HG02840 (cell line): ENCODE results near the gene ALDH3B1.
"Not testable (repeated sequence)": the region's sequence is repeated elsewhere in the genome, so short reads cannot be mapped to it uniquely, and the experiment has no call there.

Experiments used
- ATAC-seq: cut with Tn5 transposase; IDR thresholded peaks from one replicate; pipeline ENCODE4 v1.9.1; 2021; ENCODE audit warnings: mild to moderate bottlenecking, moderate library complexity, moderate number of reproducible peaks; ENCODE audit not compliant: unreplicated experiment, low FRiP score

Gene ALDH3B1, protein sequence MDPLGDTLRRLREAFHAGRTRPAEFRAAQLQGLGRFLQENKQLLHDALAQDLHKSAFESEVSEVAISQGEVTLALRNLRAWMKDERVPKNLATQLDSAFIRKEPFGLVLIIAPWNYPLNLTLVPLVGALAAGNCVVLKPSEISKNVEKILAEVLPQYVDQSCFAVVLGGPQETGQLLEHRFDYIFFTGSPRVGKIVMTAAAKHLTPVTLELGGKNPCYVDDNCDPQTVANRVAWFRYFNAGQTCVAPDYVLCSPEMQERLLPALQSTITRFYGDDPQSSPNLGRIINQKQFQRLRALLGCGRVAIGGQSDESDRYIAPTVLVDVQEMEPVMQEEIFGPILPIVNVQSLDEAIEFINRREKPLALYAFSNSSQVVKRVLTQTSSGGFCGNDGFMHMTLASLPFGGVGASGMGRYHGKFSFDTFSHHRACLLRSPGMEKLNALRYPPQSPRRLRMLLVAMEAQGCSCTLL

GRCh38 chr11:68010090-68011041 is at the start of gene ALDH3B1:
TSS of gene ALDH3B1 (plus strand) at chr11:68010327. CDS start at chr11:68015298, 4,971 bp downstream.
- no peak for ATAC-seq

DNA sequence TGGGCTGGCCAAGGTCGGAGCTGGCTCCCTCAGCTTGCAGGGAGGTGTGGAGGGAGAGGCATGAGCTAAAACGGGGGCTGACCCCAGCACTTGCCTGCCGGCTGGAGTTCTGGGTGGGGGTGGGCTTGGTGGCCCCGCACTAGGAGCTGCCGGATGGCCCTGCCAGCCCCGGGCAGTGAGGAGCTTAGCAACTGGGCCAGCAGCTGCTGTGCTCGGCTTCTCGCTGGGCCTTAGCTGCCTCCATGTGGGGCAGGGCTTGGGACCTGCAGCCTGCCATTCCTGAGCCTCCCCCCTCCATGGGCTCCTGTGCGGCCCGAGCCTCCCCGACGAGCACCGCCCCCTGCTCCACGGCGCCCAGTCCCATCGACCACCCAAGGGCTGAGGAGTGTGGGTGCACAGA is 46.9 kb upstream of the ALDH3B1 start:
- ATAC-seq, result not testable (repeated sequence)

DNA sequence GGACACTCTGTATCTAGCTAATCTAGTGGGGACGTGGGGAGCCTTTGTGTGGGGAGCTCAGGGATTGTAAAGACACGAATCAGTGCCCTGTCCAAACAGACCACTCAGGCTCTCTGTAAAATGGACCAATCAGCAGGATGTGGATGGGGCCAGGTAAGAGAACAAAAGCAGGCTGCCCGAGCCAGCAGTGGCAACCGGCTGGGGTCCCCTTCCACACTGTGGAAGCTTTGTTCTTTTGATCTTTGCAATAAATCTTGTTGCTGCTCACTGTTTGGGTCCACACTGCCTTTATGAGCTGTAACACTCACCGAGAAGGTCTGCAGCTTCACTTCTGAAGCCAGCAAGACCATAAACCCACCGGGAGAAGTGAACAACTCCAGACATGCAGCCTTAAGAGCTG is 46.2 kb upstream of the ALDH3B1 start:
- not testable (repeated sequence) for ATAC-seq

GRCh38 chr11:67964746-67965145 is 45.4 kb upstream of the ALDH3B1 start:
- ATAC-seq, result not testable (repeated sequence)

DNA sequence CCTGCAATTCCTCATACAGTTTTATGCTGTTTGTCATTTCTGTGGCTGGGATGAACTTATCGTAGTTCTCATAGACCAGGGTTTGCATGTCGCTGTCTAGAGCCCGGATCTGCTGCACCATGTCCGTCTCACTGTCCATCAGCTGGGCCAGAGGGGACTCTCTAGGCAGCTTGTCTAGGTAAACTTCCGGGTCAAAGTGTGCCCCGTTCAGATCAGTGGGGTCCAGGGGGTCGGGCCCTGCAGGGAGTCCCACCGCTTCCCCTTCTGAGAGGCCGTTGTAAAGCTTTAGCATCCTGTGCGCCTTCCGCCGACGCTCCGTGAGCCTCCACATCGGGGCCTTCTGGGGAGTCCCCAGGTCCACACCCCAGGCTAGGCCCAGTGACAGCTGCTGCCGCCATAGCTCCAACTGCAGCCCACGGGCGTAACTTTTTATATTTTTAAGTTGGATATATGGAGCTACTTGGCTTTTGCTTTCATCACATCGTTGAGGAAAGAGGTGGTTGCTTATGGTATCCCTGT is 44.2 kb upstream of the ALDH3B1 start:
- ATAC-seq, result not testable (repeated sequence)

DNA sequence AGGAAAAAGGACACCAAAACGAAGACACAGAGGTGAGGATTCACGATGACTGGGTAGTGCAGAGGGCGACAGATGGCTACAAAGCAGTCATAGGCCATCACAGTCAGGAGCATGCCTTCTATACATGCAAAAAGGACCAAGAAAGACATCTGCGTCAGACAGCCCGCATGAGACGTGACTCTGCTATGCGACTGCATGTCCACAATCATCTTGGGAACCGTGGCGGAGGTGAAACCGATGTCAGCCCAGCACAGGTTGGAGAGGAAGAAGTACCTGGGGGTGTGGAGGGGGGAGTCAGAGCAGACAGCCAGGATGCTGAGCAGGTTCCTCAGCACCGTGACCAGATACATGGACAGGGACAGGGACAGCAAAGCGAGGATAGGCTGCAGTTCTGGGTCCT is 35.4 kb upstream of the ALDH3B1 start:
- not testable (repeated sequence) for ATAC-seq

- ATAC-seq, result not testable (repeated sequence)
Observed at GRCh38 chr11:67978766-67979418, 31.2 kb upstream of the ALDH3B1 start.

GRCh38 chr11:67981226-67981625 is 28.9 kb upstream of the ALDH3B1 start:
- ATAC-seq, result not testable (repeated sequence)

GRCh38 chr11:67982255-67982857 is 27.8 kb upstream of the ALDH3B1 start:
- ATAC-seq, result not testable (repeated sequence)

DNA sequence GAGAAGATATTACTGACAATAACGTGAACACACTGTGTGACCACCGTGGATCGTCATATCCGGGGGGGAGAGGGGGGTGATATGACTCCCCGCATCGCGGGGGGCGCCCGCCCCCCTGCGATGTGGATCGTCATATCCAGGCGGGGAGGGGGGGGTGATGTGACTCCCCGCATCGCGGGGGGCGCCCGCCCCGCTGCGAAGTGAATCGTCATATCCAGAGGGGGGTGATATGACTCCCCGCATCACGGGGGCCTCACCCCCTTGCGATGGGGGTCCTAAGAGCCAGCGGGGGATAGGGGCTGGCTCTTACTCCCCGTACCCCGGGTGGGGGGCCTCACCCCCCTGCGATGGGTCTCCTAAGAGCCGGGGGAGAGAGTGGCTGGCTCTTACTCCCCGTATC is 26.2 kb upstream of the ALDH3B1 start:
- no peak for ATAC-seq

DNA sequence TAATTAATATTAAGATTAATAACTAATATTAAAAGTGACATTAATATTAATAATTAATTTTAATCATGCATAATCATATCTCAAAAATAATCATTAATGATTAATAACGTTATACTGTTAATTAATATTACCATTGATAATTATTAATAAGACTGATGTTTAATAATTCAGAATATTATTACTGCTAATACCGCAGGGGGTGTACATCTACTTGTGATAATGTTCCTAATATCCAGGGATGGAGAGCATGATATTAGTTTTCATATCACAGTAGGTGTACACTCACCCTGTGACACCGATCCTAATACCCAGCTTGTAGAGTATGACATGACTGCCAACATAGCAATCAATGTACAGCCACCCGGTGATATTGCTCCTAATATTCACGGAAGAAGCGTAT is 24.8 kb upstream of the ALDH3B1 start:
- not testable (repeated sequence) for ATAC-seq

DNA sequence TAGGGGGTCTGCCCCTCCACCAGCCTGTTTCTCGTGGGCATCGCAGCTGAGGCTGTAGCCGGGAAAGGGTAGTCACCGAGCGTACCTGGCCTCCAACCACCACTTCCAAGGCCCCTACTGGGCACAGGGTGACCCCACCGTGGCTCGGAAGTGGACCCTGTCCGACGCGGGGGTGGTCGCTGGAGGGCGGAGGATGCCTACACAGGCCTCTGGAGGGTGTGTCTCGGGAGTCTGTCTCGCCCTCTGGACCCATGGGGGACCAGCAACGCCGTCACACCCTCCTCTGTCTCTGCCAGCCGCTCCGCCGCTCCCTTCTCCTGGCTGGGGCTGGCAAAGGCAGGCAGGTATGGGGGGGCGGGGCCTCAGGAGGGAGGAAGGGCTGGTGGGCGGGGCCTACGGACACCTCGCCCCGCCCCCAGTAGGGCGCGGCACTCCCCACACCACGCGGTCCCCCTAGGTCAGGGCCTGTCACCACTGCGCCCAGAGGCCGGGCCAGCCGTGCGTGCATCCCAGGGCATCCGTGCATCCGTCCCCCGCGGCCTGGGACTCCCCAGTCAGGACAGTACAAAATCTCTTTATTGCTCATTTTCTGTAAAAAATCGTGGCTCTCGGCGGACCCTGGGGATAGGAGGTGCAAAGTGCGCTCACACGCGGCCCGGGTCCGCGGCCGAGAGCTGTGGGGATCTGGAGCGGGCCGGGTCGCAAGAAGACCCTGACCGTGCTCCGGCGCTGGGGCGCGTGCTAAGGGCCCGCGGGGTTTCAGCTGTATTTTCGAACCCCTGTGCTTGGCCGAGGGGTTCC is 19.4 kb upstream of the ALDH3B1 start:
- not testable (repeated sequence) for ATAC-seq

- ATAC-seq, result not testable (repeated sequence)
Observed at GRCh38 chr11:67991347-67992121, 18.6 kb upstream of the ALDH3B1 start.

DNA sequence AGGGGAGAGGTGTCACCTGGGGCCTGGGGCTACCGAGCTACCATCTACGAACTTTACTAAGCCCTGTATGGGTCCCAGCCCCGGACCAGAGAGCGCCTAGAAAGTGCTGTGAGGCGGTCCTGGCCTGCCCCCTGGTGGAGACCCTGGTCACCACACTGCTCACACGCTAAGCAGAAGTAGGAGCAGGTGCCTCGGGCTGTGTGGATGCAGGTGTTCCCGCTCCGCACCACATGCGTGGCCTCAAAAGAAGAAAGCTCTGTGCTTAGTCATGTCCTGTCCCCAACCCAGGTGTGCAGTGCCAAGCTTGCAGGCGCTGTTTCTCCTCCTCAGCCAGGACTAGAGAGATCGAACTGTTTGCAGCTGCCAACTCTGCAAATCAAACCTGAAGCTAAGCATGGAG is 16.3 kb upstream of the ALDH3B1 start:
- ATAC-seq, result not testable (repeated sequence)

- not testable (repeated sequence) for ATAC-seq
Observed at GRCh38 chr11:67994387-67994786, 15.7 kb upstream of the ALDH3B1 start.

GRCh38 chr11:67995129-67995528 is 15.0 kb upstream of the ALDH3B1 start:
- ATAC-seq, result not testable (repeated sequence)

- not testable (repeated sequence) for ATAC-seq
Observed at GRCh38 chr11:67995579-67995978, 14.5 kb upstream of the ALDH3B1 start.

- ATAC-seq, result no peak
Observed at GRCh38 chr11:67996051-67996450, 14.1 kb upstream of the ALDH3B1 start.
